GM12891 (cell line): ENCODE results near the gene STARD9.

Source experiments
- PAX5 ChIP-seq: IDR thresholded peaks from 2 replicates; pipeline ENCODE4 v1.6.1; 2011; ENCODE audit warnings: low read length, moderate library complexity, mild to moderate bottlenecking; ENCODE audit not compliant: insufficient read depth, severe bottlenecking
- POLR2A ChIP-seq: IDR thresholded peaks from 2 replicates; pipeline ENCODE4 v1.6.1; 2011; ENCODE audit warnings: low read depth, low read length, control low read depth
- POLR2AphosphoS5 ChIP-seq: IDR thresholded peaks from 2 replicates; pipeline ENCODE4 v1.6.1; 2011; ENCODE audit warnings: low read depth, low read length, control low read depth
- POU2F2 ChIP-seq: IDR thresholded peaks from 2 replicates; pipeline ENCODE4 v1.6.1; 2011; ENCODE audit warnings: low read depth, mild to moderate bottlenecking, control low read depth, low read length, moderate library complexity
- SPI1 ChIP-seq: IDR thresholded peaks from 2 replicates; pipeline ENCODE4 v1.6.1; 2011; ENCODE audit warnings: low read depth, low read length, control low read depth
- TAF1 ChIP-seq: IDR thresholded peaks from 2 replicates; pipeline ENCODE4 v1.6.1; 2011; ENCODE audit warnings: low read depth, low read length, control low read depth

- TF ChIP-seq POLR2AphosphoS5: no peak
- TF ChIP-seq POLR2A: no peak
- TF ChIP-seq PAX5: no peak
- no peak for TF ChIP-seq TAF1
- TF ChIP-seq POU2F2: no peak
- no peak for TF ChIP-seq SPI1
These were observed 110.9 kb downstream of the STARD9 start for GRCh38 chr15:42686281-42686680.
